ENCODE data around the gene ZNRF1. TPM values are rescaled to one million over a fixed set of nuclear protein-coding genes. Genes with fewer than 3 reads are reported as not detected.

Gene ZNRF1
- total RNA-seq, 2 donors from 2014 or later = 44.9 to 46.1 TPM

DNA sequence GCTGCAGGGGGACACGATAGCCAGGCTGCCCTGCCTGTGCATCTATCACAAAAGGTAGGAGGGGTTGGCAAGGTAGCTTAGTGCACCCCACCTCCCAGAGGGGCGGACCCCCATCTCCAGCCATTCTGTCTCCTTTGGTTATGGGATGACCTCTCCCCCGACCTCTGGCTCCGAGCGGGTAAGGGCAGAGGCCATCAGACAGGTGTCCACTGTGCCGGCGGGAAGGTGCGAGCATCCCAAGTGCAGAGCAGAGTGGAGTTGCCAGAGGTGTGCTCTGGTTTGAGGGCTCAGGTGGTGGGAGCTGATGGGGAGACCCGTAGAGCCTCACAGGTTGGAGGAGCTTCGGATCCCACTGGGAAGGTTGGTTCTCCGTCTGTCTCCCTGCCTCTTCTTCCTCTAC, 106.0 kb downstream of the ZNRF1 start:
- 95 to 98% methylated on average over 7 to 11 of the region's 11 CpGs for WGBS, 2 experiments (ENCODE audit: insufficient coverage in 1 of 2, insufficient read length in 1 of 2)
- Mint-ChIP-seq H3K9me3 (no peaks in the 10 kb centered on the region), H3K36me3 (ENCODE audit: low read depth) (peaks cover 32% of the 10 kb centered on the region), H3K4me3 (no peak overlapping the region), H3K27me3 (ENCODE audit: insufficient read depth) (no peaks in the 10 kb centered on the region), H3K4me1 (peaks cover 11% of the 10 kb centered on the region), H3K27ac (no peak overlapping the region)
- no peaks in the 10 kb centered on the region for H3K27me3 ChIP-seq (ENCODE audit: control insufficient read depth, insufficient read depth, low read length, poor library complexity, severe bottlenecking)
- H3K4me3 ChIP-seq (ENCODE audit: low read length) = no peak overlapping the region
- no peak overlapping the region for H3K27ac ChIP-seq (ENCODE audit: low read depth, low read length)
- peaks cover 7% of the 10 kb centered on the region for H3K36me3 ChIP-seq (ENCODE audit: control insufficient read depth, insufficient read depth, low read length)
- no peak for DNase-seq
- TF ChIP-seq, protein P1, sequence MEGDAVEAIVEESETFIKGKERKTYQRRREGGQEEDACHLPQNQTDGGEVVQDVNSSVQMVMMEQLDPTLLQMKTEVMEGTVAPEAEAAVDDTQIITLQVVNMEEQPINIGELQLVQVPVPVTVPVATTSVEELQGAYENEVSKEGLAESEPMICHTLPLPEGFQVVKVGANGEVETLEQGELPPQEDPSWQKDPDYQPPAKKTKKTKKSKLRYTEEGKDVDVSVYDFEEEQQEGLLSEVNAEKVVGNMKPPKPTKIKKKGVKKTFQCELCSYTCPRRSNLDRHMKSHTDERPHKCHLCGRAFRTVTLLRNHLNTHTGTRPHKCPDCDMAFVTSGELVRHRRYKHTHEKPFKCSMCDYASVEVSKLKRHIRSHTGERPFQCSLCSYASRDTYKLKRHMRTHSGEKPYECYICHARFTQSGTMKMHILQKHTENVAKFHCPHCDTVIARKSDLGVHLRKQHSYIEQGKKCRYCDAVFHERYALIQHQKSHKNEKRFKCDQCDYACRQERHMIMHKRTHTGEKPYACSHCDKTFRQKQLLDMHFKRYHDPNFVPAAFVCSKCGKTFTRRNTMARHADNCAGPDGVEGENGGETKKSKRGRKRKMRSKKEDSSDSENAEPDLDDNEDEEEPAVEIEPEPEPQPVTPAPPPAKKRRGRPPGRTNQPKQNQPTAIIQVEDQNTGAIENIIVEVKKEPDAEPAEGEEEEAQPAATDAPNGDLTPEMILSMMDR (conservative IDR thresholded peaks at IDR 0.05) = no peak
- H3K9me3 ChIP-seq (ENCODE audit: control insufficient read depth, low read length) = no peaks in the 10 kb centered on the region
- H3K9ac ChIP-seq (ENCODE audit: extremely low read depth, low read length, poor library complexity, severe bottlenecking) = no peak overlapping the region
- peaks cover 6% of the 10 kb centered on the region for H3K4me1 ChIP-seq (ENCODE audit: control insufficient read depth, insufficient read depth, low read length)

DNA sequence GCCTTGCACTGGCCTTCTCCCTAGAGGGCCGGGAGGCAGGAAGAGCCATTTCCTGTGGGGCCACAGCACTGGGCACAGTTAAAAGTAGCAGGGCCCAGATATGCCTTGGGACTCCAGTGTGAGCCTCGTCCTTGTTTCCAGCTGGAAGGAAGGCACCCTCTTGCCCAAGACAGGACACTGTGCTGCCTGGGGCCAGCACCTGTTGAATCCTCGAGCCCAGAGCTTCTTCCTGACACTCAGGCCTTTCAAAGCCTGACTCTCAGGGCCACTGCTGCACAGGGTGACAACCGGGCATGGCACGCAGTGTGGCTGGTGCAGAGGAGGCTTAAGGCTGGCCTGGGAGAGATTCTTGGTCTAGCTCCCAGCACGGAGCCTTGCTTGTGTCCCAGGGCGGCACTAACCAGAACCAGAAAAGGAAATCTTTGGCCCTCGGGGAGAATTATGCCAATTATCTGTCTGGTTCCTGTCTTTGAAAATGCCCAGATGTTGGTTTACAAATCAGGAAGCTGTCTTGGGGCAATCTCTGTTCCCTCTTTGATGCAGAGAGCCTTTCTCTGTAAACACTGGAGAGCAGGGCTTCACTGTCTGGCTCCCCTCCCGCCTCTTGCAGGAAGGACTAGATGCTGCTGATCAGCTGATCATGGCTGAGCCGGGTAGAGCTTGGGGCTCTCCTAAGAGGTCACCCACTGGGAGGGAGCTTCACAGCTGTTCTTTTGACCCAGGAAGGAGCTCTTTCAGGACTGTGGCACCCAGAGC, 106.7 kb downstream of the ZNRF1 start:
- TF ChIP-seq, protein P1 (conservative IDR thresholded peaks at IDR 0.05) = no peak
- H3K9ac ChIP-seq (ENCODE audit: extremely low read depth, low read length, poor library complexity, severe bottlenecking) = no peak overlapping the region
- no peaks in the 10 kb centered on the region for H3K27me3 ChIP-seq (ENCODE audit: control insufficient read depth, insufficient read depth, low read length, poor library complexity, severe bottlenecking)
- Mint-ChIP-seq H3K27ac (peak overlapping the region; percentile 58), H3K36me3 (ENCODE audit: low read depth) (peaks cover 32% of the 10 kb centered on the region), H3K9me3 (no peaks in the 10 kb centered on the region), H3K4me1 (peaks cover 10% of the 10 kb centered on the region), H3K4me3 (no peak overlapping the region), H3K27me3 (ENCODE audit: insufficient read depth) (no peaks in the 10 kb centered on the region)
- 93 to 95% methylated on average over 10 of the region's 10 CpGs for WGBS, 2 experiments (ENCODE audit: insufficient coverage in 1 of 2, insufficient read length in 1 of 2)
- H3K9me3 ChIP-seq (ENCODE audit: control insufficient read depth, low read length) = no peaks in the 10 kb centered on the region
- H3K4me3 ChIP-seq (ENCODE audit: low read length) = no peak overlapping the region
- H3K4me1 ChIP-seq (ENCODE audit: control insufficient read depth, insufficient read depth, low read length) = no peaks in the 10 kb centered on the region
- peak; percentile 44 for DNase-seq
- H3K36me3 ChIP-seq (ENCODE audit: control insufficient read depth, insufficient read depth, low read length) = peaks cover 7% of the 10 kb centered on the region
- no peak overlapping the region for H3K27ac ChIP-seq (ENCODE audit: low read depth, low read length)

DNA sequence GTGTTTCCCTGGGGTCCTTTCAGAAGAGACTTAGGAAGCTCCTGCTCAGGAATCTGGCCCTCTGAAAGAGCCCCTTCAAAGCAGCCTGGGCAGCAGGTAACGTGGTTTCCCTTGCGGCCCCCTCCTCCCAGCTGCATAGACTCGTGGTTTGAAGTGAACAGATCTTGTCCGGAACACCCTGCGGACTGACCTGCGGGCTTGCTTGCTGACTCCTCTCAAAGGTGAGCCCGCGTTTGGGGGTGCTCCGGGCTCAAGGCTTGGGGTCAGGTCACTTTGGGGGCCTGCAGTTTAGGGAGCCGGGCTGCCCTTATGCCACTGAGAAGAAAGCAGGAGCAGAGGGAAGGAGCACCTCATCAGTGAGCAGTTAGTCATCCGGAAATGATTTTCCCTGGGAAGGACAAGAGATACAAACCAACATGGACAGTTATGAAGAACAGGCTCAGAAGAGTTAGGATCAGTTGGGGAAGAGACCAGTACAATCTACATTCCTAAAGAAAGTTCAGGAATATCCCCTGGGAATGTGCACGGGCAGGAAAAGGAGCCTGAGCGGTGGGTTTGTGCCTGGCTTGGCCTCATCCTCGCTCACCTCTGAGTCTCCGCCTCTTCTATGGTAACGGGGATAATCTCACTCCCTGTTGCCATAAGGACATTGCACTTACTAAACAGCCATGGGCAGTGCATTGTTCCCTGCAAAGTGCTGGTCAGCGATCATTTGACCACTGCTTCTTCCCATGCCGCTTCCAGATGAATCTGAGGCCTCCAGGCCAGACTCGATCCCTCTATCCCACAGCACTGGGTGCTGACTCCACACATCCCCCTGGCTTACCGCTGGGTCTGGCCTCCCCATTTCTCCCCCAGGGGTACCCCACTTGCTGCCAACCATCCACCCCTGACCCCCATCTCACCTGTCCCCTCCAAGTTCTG, 107.8 kb downstream of the ZNRF1 start:
- Histone ChIP-seq H3K4me3 (ENCODE audit: low read length) (no peak overlapping the region), H3K36me3 (ENCODE audit: control insufficient read depth, insufficient read depth, low read length) (peaks cover 7% of the 10 kb centered on the region), H3K4me1 (ENCODE audit: control insufficient read depth, insufficient read depth, low read length) (no peaks in the 10 kb centered on the region), H3K27me3 (ENCODE audit: control insufficient read depth, insufficient read depth, low read length, poor library complexity, severe bottlenecking) (no peaks in the 10 kb centered on the region), H3K9me3 (ENCODE audit: control insufficient read depth, low read length) (no peaks in the 10 kb centered on the region), H3K9ac (ENCODE audit: extremely low read depth, low read length, poor library complexity, severe bottlenecking) (no peak overlapping the region), H3K27ac (ENCODE audit: low read depth, low read length) (no peak overlapping the region)
- TF ChIP-seq, protein P1 (conservative IDR thresholded peaks at IDR 0.05) = no peak
- no peaks in the 10 kb centered on the region for H3K9me3 Mint-ChIP-seq
- H3K36me3 Mint-ChIP-seq (ENCODE audit: low read depth) = peaks cover 32% of the 10 kb centered on the region
- peaks cover 15% of the 10 kb centered on the region for H3K4me1 Mint-ChIP-seq
- peak overlapping the region; percentile 55 for H3K27ac Mint-ChIP-seq
- H3K27me3 Mint-ChIP-seq (ENCODE audit: insufficient read depth) = no peaks in the 10 kb centered on the region
- 92 to 94% methylated on average over 19 to 20 of the region's 20 CpGs for WGBS, 2 experiments (ENCODE audit: insufficient coverage in 1 of 2, insufficient read length in 1 of 2)
- no peak overlapping the region for H3K4me3 Mint-ChIP-seq
- DNase-seq = no peak

All from endodermal cell (in vitro differentiated cells).